OCI-LY1 (cell line): ENCODE data around the gene CD46.

ENCODE experiments used
- EZH2 ChIP-seq: fragments of 200-600 bp; sonication (generic), shearing (Covaris generic); IDR thresholded peaks from 2 replicates; pipeline ENCODE4 v1.8.0; 2017; ENCODE audit warnings: borderline replicate concordance, mixed run types, mild to moderate bottlenecking, antibody characterized with exemption, low read length, moderate library complexity, mixed read lengths
- TF ChIP-seq, protein P1 (sequence below): fragments of 200-600 bp; sonication (generic), shearing (Covaris generic); IDR thresholded peaks from 2 replicates; pipeline ENCODE4 v1.5.1; 2017; ENCODE audit warnings: mild to moderate bottlenecking, antibody characterized with exemption, low read length, moderate library complexity, mixed read lengths

DNA sequence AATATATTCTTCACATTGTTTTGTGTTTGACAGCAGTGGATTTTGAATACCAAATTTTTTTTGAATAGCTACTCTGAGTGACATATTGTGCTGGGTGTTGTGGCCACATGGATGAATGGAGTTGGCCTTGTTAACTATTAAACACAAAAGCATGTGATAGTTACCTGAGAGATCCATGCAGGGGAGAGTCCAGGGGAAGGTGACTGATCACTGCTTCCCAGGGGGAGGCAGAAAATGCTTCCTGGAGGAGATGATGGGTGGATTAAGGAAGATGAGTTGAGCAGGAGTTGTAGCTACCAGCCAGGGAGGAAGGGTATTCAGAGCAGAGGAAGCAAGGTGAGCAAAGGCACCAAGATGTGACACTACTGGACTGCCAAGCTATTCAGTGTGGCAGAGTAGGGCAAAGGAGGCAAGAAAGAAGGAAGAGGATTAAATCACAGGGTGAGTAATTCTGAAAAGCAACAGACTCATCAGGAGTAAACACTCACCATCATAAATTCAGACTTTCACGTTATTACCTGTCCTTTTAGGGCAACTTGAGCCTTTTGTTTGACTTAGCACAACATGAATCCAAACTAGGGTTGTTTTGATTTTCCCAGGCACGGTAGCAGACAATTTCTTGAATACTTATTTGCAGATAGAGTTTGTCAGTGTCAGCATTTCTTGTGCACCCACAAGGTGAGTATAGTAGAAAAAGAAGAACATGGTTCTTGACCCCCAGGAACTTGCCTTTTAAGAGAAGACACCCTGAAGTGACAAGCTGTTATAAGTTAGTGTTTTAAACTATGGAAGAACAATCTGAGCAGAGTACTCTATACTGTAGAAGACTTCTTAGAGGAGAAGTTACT lies 4.2 kb downstream of the CD46 start:
- TF ChIP-seq, protein P1, sequence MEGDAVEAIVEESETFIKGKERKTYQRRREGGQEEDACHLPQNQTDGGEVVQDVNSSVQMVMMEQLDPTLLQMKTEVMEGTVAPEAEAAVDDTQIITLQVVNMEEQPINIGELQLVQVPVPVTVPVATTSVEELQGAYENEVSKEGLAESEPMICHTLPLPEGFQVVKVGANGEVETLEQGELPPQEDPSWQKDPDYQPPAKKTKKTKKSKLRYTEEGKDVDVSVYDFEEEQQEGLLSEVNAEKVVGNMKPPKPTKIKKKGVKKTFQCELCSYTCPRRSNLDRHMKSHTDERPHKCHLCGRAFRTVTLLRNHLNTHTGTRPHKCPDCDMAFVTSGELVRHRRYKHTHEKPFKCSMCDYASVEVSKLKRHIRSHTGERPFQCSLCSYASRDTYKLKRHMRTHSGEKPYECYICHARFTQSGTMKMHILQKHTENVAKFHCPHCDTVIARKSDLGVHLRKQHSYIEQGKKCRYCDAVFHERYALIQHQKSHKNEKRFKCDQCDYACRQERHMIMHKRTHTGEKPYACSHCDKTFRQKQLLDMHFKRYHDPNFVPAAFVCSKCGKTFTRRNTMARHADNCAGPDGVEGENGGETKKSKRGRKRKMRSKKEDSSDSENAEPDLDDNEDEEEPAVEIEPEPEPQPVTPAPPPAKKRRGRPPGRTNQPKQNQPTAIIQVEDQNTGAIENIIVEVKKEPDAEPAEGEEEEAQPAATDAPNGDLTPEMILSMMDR = no peak
- no peak for TF ChIP-seq EZH2
